Fibroblast of lung (primary cell): ENCODE results near the gene RALY. TPM values are rescaled to one million over a fixed set of nuclear protein-coding genes. Genes with fewer than 3 reads are reported as not detected.

ENCODE experiments used
- DNase-seq, 2 donors: peaks; one replicate each; pipeline versions ENCODE4 v3.0.0 to v3.0.0-alpha.2; 2010; ENCODE audit warnings: low read depth in 2 of 2
- H2AFZ ChIP-seq: 2 replicates; pipeline ENCODE4 v1.5.1; 2012; ENCODE audit warnings: low read length, control low read depth, inconsistent platforms
- H3K27ac ChIP-seq: 2 replicates; pipeline ENCODE4 v1.5.1; 2011; ENCODE audit warnings: low read length, control low read depth; ENCODE audit not compliant: insufficient read depth
- H3K27me3 ChIP-seq: 2 replicates; pipeline ENCODE4 v1.5.1; 2011; ENCODE audit warnings: mild to moderate bottlenecking, low read length; ENCODE audit not compliant: control insufficient read depth, insufficient read depth
- H3K36me3 ChIP-seq: 2 replicates; pipeline ENCODE4 v1.5.1; 2011; ENCODE audit warnings: low read length; ENCODE audit not compliant: control insufficient read depth, insufficient read depth
- H3K4me1 ChIP-seq: 2 replicates; pipeline ENCODE4 v1.5.1; 2011; ENCODE audit warnings: low read length; ENCODE audit not compliant: control insufficient read depth, insufficient read depth; ENCODE audit errors: extremely low read depth
- H3K4me2 ChIP-seq: 2 replicates; pipeline ENCODE4 v1.5.1; 2011; ENCODE audit warnings: low read length, control low read depth; ENCODE audit not compliant: insufficient read depth; ENCODE audit errors: extremely low read depth
- H3K4me3 ChIP-seq, 4 experiments: fragments of 200-600 bp in 1 of 4; sonication (generic) in 1 of 4; replicated peaks in 1 of 4; 2 replicates each; pipeline ENCODE4 v1.5.1; 2011 to 2016; ENCODE audit warnings: low read length in 4 of 4, low read depth in 3 of 4, mild to moderate bottlenecking in 3 of 4, control low read depth in 2 of 4, inconsistent platforms in 1 of 4, mixed read lengths in 1 of 4; ENCODE audit not compliant: insufficient read depth in 1 of 4; ENCODE audit errors: control extremely low read depth in 1 of 4
- H3K79me2 ChIP-seq: 2 replicates; pipeline ENCODE4 v1.5.1; 2012; ENCODE audit warnings: mild to moderate bottlenecking, low read length, inconsistent platforms; ENCODE audit not compliant: control insufficient read depth, insufficient read depth
- H3K9ac ChIP-seq: 2 replicates; pipeline ENCODE4 v1.5.1; 2011; ENCODE audit warnings: mild to moderate bottlenecking, low read length, control low read depth; ENCODE audit not compliant: insufficient read depth
- H3K9me3 ChIP-seq: 2 replicates; pipeline ENCODE4 v1.5.1; 2012; ENCODE audit warnings: low read depth, low read length; ENCODE audit not compliant: control insufficient read depth, insufficient read depth
- H4K20me1 ChIP-seq: 2 replicates; pipeline ENCODE4 v1.5.1; 2011; ENCODE audit warnings: low read length; ENCODE audit not compliant: control insufficient read depth, insufficient read depth; ENCODE audit errors: extremely low read depth
- CTCF ChIP-seq, 2 donors: IDR thresholded peaks in 1 of 2; conservative IDR thresholded peaks in 1 of 2; 1 replicate in 1 of 2; 2 replicates in 1 of 2; pipeline ENCODE4 v1.5.1; 2011 to 2012; ENCODE audit warnings: low read length in 2 of 2, control low read depth in 1 of 2, inconsistent platforms in 1 of 2, low read depth in 1 of 2, mild to moderate bottlenecking in 1 of 2
- EZH2 ChIP-seq: IDR thresholded peaks from 2 replicates; pipeline ENCODE4 v1.5.1; 2012; ENCODE audit warnings: low read length, control low read depth, mild to moderate bottlenecking; ENCODE audit errors: missing control alignments
- polyA plus RNA-seq, 2 donors: library from polyadenylated mRNA; depleted of rRNA in 1 of 2; stranded (reverse) in 1 of 2; unstranded in 1 of 2; fragments of >200 nt; gene quantifications; 2 replicates each; pipeline ENCODE4 v1.2.1, GENCODE V29; 2011 to 2012; ENCODE audit warnings: missing spikeins in 1 of 2
- total RNA-seq: library from RNA; depleted of rRNA; stranded (reverse); fragments of >200 nt; gene quantifications from 2 replicates; pipeline ENCODE4 v1.2.1, GENCODE V29; 2014

The RALY gene
- total and polyA plus RNA-seq, 2 donors (not counting 1 experiment from before 2014, with no cell fraction given): 54.5 to 57.1 TPM

DNA sequence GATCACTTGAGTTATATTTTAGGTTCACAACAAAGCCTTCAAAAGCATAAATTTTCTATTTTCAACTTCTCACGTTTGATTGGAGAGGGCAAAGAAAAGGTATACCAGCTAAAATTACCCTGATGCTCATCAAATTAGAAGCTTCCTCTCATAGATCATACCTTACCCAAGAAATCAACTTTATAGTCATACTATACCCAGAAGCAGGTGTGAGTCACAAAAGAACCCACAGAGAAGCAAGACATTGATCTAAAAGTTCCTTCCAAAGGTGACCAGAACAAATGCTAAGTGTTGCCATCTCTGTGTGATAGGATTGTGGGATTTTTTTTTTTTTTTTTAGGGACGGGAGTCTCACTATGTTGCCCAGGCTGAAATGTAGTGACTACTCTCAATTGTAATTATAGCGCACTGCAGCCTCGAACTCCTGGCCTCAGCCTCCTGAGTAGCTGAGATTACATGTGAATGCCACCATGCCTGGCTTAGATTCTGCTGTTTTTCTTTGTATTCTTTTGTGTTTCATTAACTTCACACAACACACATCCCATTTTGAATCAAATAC is 115.0 kb downstream of the RALY start:
- DNase-seq: no peak
- Histone ChIP-seq H3K36me3 (peaks cover 9% of the 10 kb centered on the region), H3K4me3 (peak overlapping the region in 1 of 4 experiments; percentile 9), H3K27ac (no peak overlapping the region), H3K27me3 (no peaks in the 10 kb centered on the region), H2AFZ (no peak overlapping the region), H3K79me2 (peaks cover 78% of the 10 kb centered on the region), H3K4me2 (no peak overlapping the region), H3K9ac (no peak overlapping the region), H3K9me3 (no peaks in the 10 kb centered on the region), H3K4me1 (peaks cover 4% of the 10 kb centered on the region), H4K20me1 (peaks cover 6% of the 10 kb centered on the region)
- no peak for TF ChIP-seq CTCF (conservative IDR thresholded peaks at IDR 0.05 in 1 of 2, IDR thresholded peaks at IDR 0.05 in 1 of 2; ENCODE audit: low read depth in 1 of 2, low read length in 2 of 2)
- TF ChIP-seq EZH2: no peak

GRCh38 chr20:34109442-34109841 is 115.7 kb downstream of the RALY start:
- H3K36me3 ChIP-seq: peaks cover 7% of the 10 kb centered on the region

More at GRCh38 chr20:34109442-34109841, 115.7 kb downstream of the RALY start:
- peaks cover 6% of the 10 kb centered on the region for H4K20me1 ChIP-seq
- no peaks in the 10 kb centered on the region for H3K9me3 ChIP-seq
- peaks cover 4% of the 10 kb centered on the region for H3K4me1 ChIP-seq
- DNase-seq: no peak
- H3K27ac ChIP-seq: no peak overlapping the region
- no peak overlapping the region for H3K4me2 ChIP-seq
- H2AFZ ChIP-seq: no peak overlapping the region
- TF ChIP-seq EZH2 (no peak), CTCF (conservative IDR thresholded peaks at IDR 0.05 in 1 of 2, IDR thresholded peaks at IDR 0.05 in 1 of 2; ENCODE audit: low read depth in 1 of 2, low read length in 2 of 2) (no peak)
- no peak overlapping the region for H3K9ac ChIP-seq
- peak overlapping the region in 1 of 4 experiments; percentile 29 for H3K4me3 ChIP-seq
- H3K79me2 ChIP-seq: peaks cover 75% of the 10 kb centered on the region
- no peaks in the 10 kb centered on the region for H3K27me3 ChIP-seq
